GM12878 (cell line): ENCODE data around the gene FAM114A1. TPM values are rescaled to one million over a fixed set of nuclear protein-coding genes. Genes with fewer than 3 reads are reported as not detected.

Experiments
- ATAC-seq: fragments of 200-7000 bp; cut with Tn5 transposase; 3 replicates; pipeline ENCODE4 v1.9.1; 2020; ENCODE audit warnings: mild to moderate bottlenecking, moderate library complexity
- BruUV-seq: library from RNA; stranded (reverse); fragments of 400-500 nt; replicated peaks from 2 replicates; lab custom pipeline; 2021; lab: Mats Ljungman, UMichigan
- CTCF ChIA-PET: fragments of 300-600 bp; sonication (Branson Sonifier 250); formaldehyde crosslinking; extraction: SDS; loops from one replicate; lab custom pipeline; 2021; ENCODE audit warnings: inconsistent platforms; lab: Yijun Ruan, JAX
- POLR2A ChIA-PET: fragments of 350-600 bp; formaldehyde crosslinking; extraction: SDS; loops from one replicate; lab custom pipeline; 2021; ENCODE audit warnings: inconsistent platforms; lab: Charles Lee
- RAD21 ChIA-PET: fragments of 300-600 bp; sonication (Branson Sonifier 250); formaldehyde crosslinking; loops from one replicate; lab custom pipeline; 2023; ENCODE audit warnings: antibody characterized with exemption; ENCODE audit not compliant: unreplicated experiment; lab: Charles Lee
- SMC1A ChIA-PET: fragments of 300-600 bp; sonication (Branson Sonifier 250); formaldehyde crosslinking; loops from one replicate; lab custom pipeline; 2023; ENCODE audit not compliant: unreplicated experiment, uncharacterized antibody; lab: Charles Lee
- DNase-seq: peaks from one replicate; pipeline ENCODE4 v3.0.0-alpha.2; 2011; ENCODE audit warnings: low read depth, low spot score
- FAIRE-seq: peaks from 3 replicates; lab custom pipeline; 2011; peaks lifted over from hg19 to GRCh38; lab: Jason Lieb, UNC
- H2AFZ ChIP-seq: 2 replicates; pipeline ENCODE4 v1.6.0; 2011; ENCODE audit warnings: low read depth, low read length, control low read depth; ENCODE audit not compliant: control insufficient read depth
- H3K27ac ChIP-seq: 2 replicates; pipeline ENCODE4 v1.5.1; 2011; ENCODE audit warnings: control low read depth; ENCODE audit not compliant: control insufficient read depth, insufficient read depth
- H3K27me3 ChIP-seq, 2 experiments: replicated peaks in 1 of 2; 2 replicates each; pipeline versions ENCODE4 v1.6.0 to v1.6.1; 2011; ENCODE audit warnings: low read length in 1 of 2; ENCODE audit not compliant: control insufficient read depth in 2 of 2, insufficient read depth in 2 of 2
- H3K36me3 ChIP-seq, 2 experiments: 2 replicates each; pipeline ENCODE4 v1.5.1; 2011; ENCODE audit warnings: low read length in 1 of 2; ENCODE audit not compliant: control insufficient read depth in 2 of 2, insufficient read depth in 2 of 2
- H3K4me1 ChIP-seq: 2 replicates; pipeline ENCODE4 v1.6.1; 2011; ENCODE audit warnings: mild to moderate bottlenecking, low read length, moderate library complexity, mixed read lengths; ENCODE audit not compliant: control insufficient read depth, insufficient read depth
- H3K4me2 ChIP-seq: 2 replicates; pipeline ENCODE4 v1.6.0; 2011; ENCODE audit warnings: control low read depth; ENCODE audit not compliant: control insufficient read depth, insufficient read depth
- H3K4me3 ChIP-seq: fragments of 200-600 bp; sonication (generic); 2 replicates; pipeline ENCODE4 v1.5.1; 2016
- H3K79me2 ChIP-seq: 2 replicates; pipeline ENCODE4 v1.6.0; 2011; ENCODE audit warnings: low read length; ENCODE audit not compliant: control insufficient read depth, insufficient read depth
- H3K9ac ChIP-seq: 2 replicates; pipeline ENCODE4 v1.8.0; 2011; ENCODE audit warnings: low read length, control low read depth, mixed read lengths; ENCODE audit not compliant: control insufficient read depth, insufficient read depth
- H3K9me3 ChIP-seq: replicated peaks from 3 replicates; pipeline ENCODE4 v1.5.1; 2011; ENCODE audit warnings: mild to moderate bottlenecking, low read length; ENCODE audit not compliant: control insufficient read depth, insufficient read depth
- H4K20me1 ChIP-seq: 2 replicates; pipeline ENCODE4 v1.6.0; 2011; ENCODE audit not compliant: control insufficient read depth, insufficient read depth
- BRCA1 ChIP-seq: IDR thresholded peaks from 2 replicates; pipeline ENCODE4 v1.6.1; 2011; ENCODE audit warnings: low read depth, low read length, improper control_type of control experiment
- CHD2 ChIP-seq: IDR thresholded peaks from 2 replicates; pipeline ENCODE4 v1.6.1; 2011; ENCODE audit warnings: low read depth, low read length, improper control_type of control experiment, borderline replicate concordance
- MEF2B ChIP-seq: fragments of 450-650 bp; IDR thresholded peaks from 2 replicates; pipeline ENCODE4 v1.6.1; 2018; ENCODE audit warnings: mild to moderate bottlenecking, moderate library complexity; ENCODE audit not compliant: partially characterized antibody, poor library complexity, severe bottlenecking
- NBN ChIP-seq: fragments of 450-650 bp; IDR thresholded peaks from 2 replicates; pipeline ENCODE4 v1.6.1; 2016
- PML ChIP-seq: IDR thresholded peaks from 2 replicates; pipeline ENCODE4 v1.6.1; 2012; ENCODE audit warnings: low read length, inconsistent platforms
- RELA ChIP-seq: fragments of 450-650 bp; IDR thresholded peaks from 2 replicates; pipeline ENCODE4 v1.8.0; 2014; ENCODE audit warnings: borderline replicate concordance; ENCODE audit not compliant: partially characterized antibody
- REST ChIP-seq: IDR thresholded peaks from 2 replicates; pipeline ENCODE4 v1.6.1; 2012; ENCODE audit warnings: mild to moderate bottlenecking, low read depth, low read length
- TARDBP ChIP-seq: IDR thresholded peaks from 2 replicates; pipeline ENCODE4 v1.6.1; 2016; ENCODE audit warnings: borderline replicate concordance
- TBL1XR1 ChIP-seq: IDR thresholded peaks from 2 replicates; pipeline ENCODE4 v1.6.1; 2012; ENCODE audit warnings: low read depth, low read length, improper control_type of control experiment
- TCF3 ChIP-seq: IDR thresholded peaks from 2 replicates; pipeline ENCODE4 v1.6.1; 2012; ENCODE audit warnings: low read depth, mild to moderate bottlenecking, low read length, borderline replicate concordance; ENCODE audit not compliant: insufficient read depth
- ZBTB11 ChIP-seq: fragments of 450-650 bp; formaldehyde crosslinking; IDR thresholded peaks from 2 replicates; pipeline ENCODE4 v1.5.0; 2022; ENCODE audit warnings: mild to moderate bottlenecking, missing genetic modification characterization
- ZNF207 ChIP-seq: fragments of 450-650 bp; IDR thresholded peaks from 2 replicates; pipeline ENCODE4 v1.6.1; 2014; ENCODE audit warnings: antibody characterized with exemption, mild to moderate bottlenecking, borderline replicate concordance
- WGBS: methylation state at CpG from one replicate; pipeline ENCODE4 v1.1.6; 2016; ENCODE audit warnings: low lambda C conversion rate; ENCODE audit not compliant: insufficient replicate concordance, insufficient coverage; ENCODE audit errors: missing lambda C conversion rate; 5-methylcytosine and 5-hydroxymethylcytosine counted together
- in situ Hi-C: fragments of 300-500 bp; cut with MboI; formaldehyde crosslinking; loops from 9 replicates; pipeline ENCODE4 v1.14.3; 2018; ENCODE audit warnings: mixed read lengths
- intact Hi-C: fragments of 100-400 bp; cut with micrococcal nuclease; formaldehyde crosslinking; loops from one replicate; pipeline ENCODE4 v1.14.2; 2022; ENCODE audit not compliant: unreplicated experiment
- polyA plus RNA-seq, 11 experiments: library from polyadenylated mRNA; depleted of rRNA in 4 of 11; unstranded in 6 of 11; stranded (reverse) in 5 of 11; fragments of >200 nt; fragmentation: Nextera tagmentation in 4 of 11; fragmentation: Illumina TruSeq in 1 of 11; extraction: Ambion mirVana in 4 of 11; extraction: Trizol in 1 of 11; gene quantifications; 1 replicate in 1 of 11; 2 replicates in 10 of 11; pipeline versions ENCODE4 v1.2.1 to v1.2.3, GENCODE V29; 2011 to 2016; ENCODE audit warnings: inconsistent platforms in 2 of 11, missing spikeins in 2 of 11, low read depth in 1 of 11
- total RNA-seq, 4 experiments: library from RNA; depleted of rRNA in 3 of 4; stranded (reverse); fragments of >200 nt in 3 of 4; fragmentation: Illumina TruSeq in 1 of 4; extraction: Trizol in 1 of 4; gene quantifications; 2 replicates each; pipeline versions ENCODE4 v1.2.1 to v1.2.3, GENCODE V29; 2013 to 2021

Gene FAM114A1
- total and polyA plus RNA-seq, 10 of the 15 experiments (the other 5 are each of a cell fraction or from before 2014, with no cell fraction given), result 1.3 to 6.2 (median 3.9) TPM

GRCh38 chr4:38919494-38919893 is 51.9 kb downstream of the FAM114A1 start:
- no peak for TF ChIP-seq REST
- TF ChIP-seq, all 136 proteins: peak for 0
- H3K27me3 ChIP-seq, result no peaks in the 10 kb centered on the region
- CTCF ChIA-PET, result no interaction called here
- no peak overlapping the region for H3K27ac ChIP-seq
- H3K4me2 ChIP-seq, result no peak overlapping the region
- no peaks in the 10 kb centered on the region for H4K20me1 ChIP-seq
- in situ Hi-C loops (loop anchor here (25.0 kb wide), 1 partner anchor 518 kb away; no protein-coding TSS in a partner anchor), intact Hi-C loops (no loop called here)
- H3K36me3 ChIP-seq, result no peaks in the 10 kb centered on the region
- DNase-seq (no peak), FAIRE-seq (no peak), ATAC-seq (no peak)
- POLR2A ChIA-PET, result no interaction called here
- RAD21 ChIA-PET, result no interaction called here
- BruUV-seq, result no TSS peak
- no peaks in the 10 kb centered on the region; the same call in 2 of the 3 replicates for H3K9me3 ChIP-seq
- H3K9ac ChIP-seq, result no peak overlapping the region
- H3K4me3 ChIP-seq, result no peak overlapping the region
- WGBS, result 100% methylated on average over 3 of the region's 3 CpGs
- peaks cover 3% of the 10 kb centered on the region; the same call in 1 of the 2 replicates for H3K4me1 ChIP-seq
- no peaks in the 10 kb centered on the region for H3K79me2 ChIP-seq
- SMC1A ChIA-PET, result no interaction called here
- no peak overlapping the region for H2AFZ ChIP-seq

GRCh38 chr4:38920186-38920585 is 52.6 kb downstream of the FAM114A1 start:
- CTCF ChIA-PET, result no interaction called here
- TF ChIP-seq CHD2 (no peak), PML (no peak), TARDBP (no peak), TBL1XR1 (no peak), BRCA1 (no peak), MEF2B (no peak), TCF3 (no peak), ZNF207 (no peak), ZBTB11 (CRISPR knock-in tag) (no peak), RELA (no peak), NBN (no peak)

More at GRCh38 chr4:38920186-38920585, 52.6 kb downstream of the FAM114A1 start:
- Histone ChIP-seq H3K4me1 (no peaks in the 10 kb centered on the region; the same call in 1 of the 2 replicates), H2AFZ (no peak overlapping the region), H3K4me3 (no peak overlapping the region), H3K79me2 (no peaks in the 10 kb centered on the region), H3K36me3 (no peaks in the 10 kb centered on the region), H3K27me3 (no peaks in the 10 kb centered on the region), H3K4me2 (no peak overlapping the region), H3K9ac (no peak overlapping the region), H4K20me1 (no peaks in the 10 kb centered on the region), H3K9me3 (no peaks in the 10 kb centered on the region; the same call in 2 of the 3 replicates), H3K27ac (no peak overlapping the region)
- RAD21 ChIA-PET, result no interaction called here
- 95% methylated on average over 2 of the region's 2 CpGs for WGBS
- DNase-seq, result no peak
- no peak for FAIRE-seq
- intact Hi-C loops (no loop called here), in situ Hi-C loops (loop anchor here (25.0 kb wide), 1 partner anchor 517 kb away; no protein-coding TSS in a partner anchor)
- POLR2A ChIA-PET, result no interaction called here
- no peak for ATAC-seq
- SMC1A ChIA-PET, result no interaction called here
- no TSS peak for BruUV-seq
